ENCODE measurements around the gene RFX3. TPM values are rescaled to one million over a fixed set of nuclear protein-coding genes. Genes with fewer than 3 reads are reported as not detected.

The RFX3 gene
- total and polyA plus RNA-seq, 2 of the 13 experiments (the other 11 are each of a cell fraction or from before 2014, with no cell fraction given), result 2.7 to 5.3 TPM

DNA sequence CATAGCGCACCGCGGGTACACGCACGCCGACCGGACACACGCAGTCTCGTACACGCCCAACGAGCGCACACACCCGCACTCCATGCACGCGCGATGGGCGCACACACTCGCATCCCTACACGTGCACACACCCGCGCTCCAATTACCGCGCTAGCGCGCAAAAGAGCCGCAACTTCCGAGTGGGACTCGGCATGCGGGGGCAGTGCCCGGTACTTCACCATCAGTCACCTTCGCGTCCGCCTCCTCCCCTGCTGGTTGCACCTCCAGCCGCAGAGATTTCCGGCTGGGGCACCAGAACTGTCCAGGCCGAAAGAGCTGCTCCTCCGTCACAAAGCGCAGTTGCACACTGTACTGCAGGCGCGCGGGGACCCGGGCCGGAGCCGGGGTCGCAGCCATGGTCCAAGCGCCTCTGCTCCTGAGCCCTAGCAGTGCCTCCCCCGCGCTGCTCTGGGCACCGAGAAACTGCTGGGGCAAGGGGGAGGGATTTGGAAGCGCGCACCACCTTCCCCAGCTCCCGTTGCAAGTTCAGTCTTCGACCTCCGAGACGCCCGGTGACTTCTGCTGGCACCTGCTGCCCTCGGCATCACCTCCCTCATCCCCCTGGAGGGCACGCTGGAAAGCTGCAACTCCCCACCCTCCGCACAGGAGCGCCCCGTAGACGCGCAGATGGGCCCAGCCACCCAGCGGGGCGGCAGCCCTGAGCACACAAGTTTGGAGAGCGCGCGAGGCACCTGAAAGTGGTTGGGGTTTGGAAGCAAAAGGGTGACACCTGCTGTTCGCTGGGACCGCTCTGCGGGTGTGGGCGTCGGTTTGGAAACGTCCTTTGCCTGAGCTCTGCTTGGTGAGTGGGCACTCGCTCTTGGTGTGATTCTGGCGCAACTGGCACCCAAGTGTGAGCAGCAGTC is 344.5 kb downstream of the RFX3 start (continued):
- TF ChIP-seq, protein P1, sequence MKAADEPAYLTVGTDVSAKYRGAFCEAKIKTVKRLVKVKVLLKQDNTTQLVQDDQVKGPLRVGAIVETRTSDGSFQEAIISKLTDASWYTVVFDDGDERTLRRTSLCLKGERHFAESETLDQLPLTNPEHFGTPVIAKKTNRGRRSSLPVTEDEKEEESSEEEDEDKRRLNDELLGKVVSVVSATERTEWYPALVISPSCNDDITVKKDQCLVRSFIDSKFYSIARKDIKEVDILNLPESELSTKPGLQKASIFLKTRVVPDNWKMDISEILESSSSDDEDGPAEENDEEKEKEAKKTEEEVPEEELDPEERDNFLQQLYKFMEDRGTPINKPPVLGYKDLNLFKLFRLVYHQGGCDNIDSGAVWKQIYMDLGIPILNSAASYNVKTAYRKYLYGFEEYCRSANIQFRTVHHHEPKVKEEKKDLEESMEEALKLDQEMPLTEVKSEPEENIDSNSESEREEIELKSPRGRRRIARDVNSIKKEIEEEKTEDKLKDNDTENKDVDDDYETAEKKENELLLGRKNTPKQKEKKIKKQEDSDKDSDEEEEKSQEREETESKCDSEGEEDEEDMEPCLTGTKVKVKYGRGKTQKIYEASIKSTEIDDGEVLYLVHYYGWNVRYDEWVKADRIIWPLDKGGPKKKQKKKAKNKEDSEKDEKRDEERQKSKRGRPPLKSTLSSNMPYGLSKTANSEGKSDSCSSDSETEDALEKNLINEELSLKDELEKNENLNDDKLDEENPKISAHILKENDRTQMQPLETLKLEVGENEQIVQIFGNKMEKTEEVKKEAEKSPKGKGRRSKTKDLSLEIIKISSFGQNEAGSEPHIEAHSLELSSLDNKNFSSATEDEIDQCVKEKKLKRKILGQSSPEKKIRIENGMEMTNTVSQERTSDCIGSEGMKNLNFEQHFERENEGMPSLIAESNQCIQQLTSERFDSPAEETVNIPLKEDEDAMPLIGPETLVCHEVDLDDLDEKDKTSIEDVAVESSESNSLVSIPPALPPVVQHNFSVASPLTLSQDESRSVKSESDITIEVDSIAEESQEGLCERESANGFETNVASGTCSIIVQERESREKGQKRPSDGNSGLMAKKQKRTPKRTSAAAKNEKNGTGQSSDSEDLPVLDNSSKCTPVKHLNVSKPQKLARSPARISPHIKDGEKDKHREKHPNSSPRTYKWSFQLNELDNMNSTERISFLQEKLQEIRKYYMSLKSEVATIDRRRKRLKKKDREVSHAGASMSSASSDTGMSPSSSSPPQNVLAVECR (CRISPR knock-in tag; IDR thresholded peaks at IDR 0.05; ENCODE audit: borderline replicate concordance), result no peak; the same call in 1 of the 2 replicates
- TF ChIP-seq ZNF256 (CRISPR knock-in tag; conservative IDR thresholded peaks at IDR 0.05) (0 out of 2 replicates have a peak, but pooled peaks have one; percentile 36), ZNF749 (CRISPR knock-in tag; IDR thresholded peaks at IDR 0.05; ENCODE audit: borderline replicate concordance) (no peak), ZNF816 (CRISPR knock-in tag; IDR thresholded peaks at IDR 0.05; ENCODE audit: borderline replicate concordance) (no peak), GATA4 (IDR thresholded peaks at IDR 0.05; ENCODE audit: borderline replicate concordance, low read depth) (no peak), MYC (CRISPR knock-in tag; IDR thresholded peaks at IDR 0.05; ENCODE audit: borderline replicate concordance) (peak; percentile 47; the same call in 1 of the 2 replicates), MATR3 (CRISPR knock-in tag; IDR thresholded peaks at IDR 0.05) (no peak), ZNF850 (CRISPR knock-in tag; conservative IDR thresholded peaks at IDR 0.05) (no peak), KLF12 (CRISPR knock-in tag; IDR thresholded peaks at IDR 0.05; ENCODE audit: borderline replicate concordance) (peak; percentile 66; the same call in 1 of the 2 replicates), RFX1 (IDR thresholded peaks at IDR 0.05) (no peak), AHR (CRISPR knock-in tag; IDR thresholded peaks at IDR 0.05) (no peak), ZIK1 (CRISPR knock-in tag; IDR thresholded peaks at IDR 0.05; ENCODE audit: borderline replicate concordance, low read depth) (no peak; the same call in 1 of the 2 replicates), HMG20B (CRISPR knock-in tag; conservative IDR thresholded peaks at IDR 0.05) (no peak), KLF16 (CRISPR knock-in tag; IDR thresholded peaks at IDR 0.05) (no peak), ATF7-NPFF (CRISPR knock-in tag; IDR thresholded peaks at IDR 0.05; ENCODE audit: low read depth) (0 out of 2 replicates have a peak, but pooled peaks have one; percentile 38)
- TF ChIP-seq, protein P2, sequence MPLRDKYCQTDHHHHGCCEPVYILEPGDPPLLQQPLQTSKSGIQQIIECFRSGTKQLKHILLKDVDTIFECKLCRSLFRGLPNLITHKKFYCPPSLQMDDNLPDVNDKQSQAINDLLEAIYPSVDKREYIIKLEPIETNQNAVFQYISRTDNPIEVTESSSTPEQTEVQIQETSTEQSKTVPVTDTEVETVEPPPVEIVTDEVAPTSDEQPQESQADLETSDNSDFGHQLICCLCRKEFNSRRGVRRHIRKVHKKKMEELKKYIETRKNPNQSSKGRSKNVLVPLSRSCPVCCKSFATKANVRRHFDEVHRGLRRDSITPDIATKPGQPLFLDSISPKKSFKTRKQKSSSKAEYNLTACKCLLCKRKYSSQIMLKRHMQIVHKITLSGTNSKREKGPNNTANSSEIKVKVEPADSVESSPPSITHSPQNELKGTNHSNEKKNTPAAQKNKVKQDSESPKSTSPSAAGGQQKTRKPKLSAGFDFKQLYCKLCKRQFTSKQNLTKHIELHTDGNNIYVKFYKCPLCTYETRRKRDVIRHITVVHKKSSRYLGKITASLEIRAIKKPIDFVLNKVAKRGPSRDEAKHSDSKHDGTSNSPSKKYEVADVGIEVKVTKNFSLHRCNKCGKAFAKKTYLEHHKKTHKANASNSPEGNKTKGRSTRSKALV (CRISPR knock-in tag; IDR thresholded peaks at IDR 0.05), result peak; percentile 88
- TF ChIP-seq, protein P3, sequence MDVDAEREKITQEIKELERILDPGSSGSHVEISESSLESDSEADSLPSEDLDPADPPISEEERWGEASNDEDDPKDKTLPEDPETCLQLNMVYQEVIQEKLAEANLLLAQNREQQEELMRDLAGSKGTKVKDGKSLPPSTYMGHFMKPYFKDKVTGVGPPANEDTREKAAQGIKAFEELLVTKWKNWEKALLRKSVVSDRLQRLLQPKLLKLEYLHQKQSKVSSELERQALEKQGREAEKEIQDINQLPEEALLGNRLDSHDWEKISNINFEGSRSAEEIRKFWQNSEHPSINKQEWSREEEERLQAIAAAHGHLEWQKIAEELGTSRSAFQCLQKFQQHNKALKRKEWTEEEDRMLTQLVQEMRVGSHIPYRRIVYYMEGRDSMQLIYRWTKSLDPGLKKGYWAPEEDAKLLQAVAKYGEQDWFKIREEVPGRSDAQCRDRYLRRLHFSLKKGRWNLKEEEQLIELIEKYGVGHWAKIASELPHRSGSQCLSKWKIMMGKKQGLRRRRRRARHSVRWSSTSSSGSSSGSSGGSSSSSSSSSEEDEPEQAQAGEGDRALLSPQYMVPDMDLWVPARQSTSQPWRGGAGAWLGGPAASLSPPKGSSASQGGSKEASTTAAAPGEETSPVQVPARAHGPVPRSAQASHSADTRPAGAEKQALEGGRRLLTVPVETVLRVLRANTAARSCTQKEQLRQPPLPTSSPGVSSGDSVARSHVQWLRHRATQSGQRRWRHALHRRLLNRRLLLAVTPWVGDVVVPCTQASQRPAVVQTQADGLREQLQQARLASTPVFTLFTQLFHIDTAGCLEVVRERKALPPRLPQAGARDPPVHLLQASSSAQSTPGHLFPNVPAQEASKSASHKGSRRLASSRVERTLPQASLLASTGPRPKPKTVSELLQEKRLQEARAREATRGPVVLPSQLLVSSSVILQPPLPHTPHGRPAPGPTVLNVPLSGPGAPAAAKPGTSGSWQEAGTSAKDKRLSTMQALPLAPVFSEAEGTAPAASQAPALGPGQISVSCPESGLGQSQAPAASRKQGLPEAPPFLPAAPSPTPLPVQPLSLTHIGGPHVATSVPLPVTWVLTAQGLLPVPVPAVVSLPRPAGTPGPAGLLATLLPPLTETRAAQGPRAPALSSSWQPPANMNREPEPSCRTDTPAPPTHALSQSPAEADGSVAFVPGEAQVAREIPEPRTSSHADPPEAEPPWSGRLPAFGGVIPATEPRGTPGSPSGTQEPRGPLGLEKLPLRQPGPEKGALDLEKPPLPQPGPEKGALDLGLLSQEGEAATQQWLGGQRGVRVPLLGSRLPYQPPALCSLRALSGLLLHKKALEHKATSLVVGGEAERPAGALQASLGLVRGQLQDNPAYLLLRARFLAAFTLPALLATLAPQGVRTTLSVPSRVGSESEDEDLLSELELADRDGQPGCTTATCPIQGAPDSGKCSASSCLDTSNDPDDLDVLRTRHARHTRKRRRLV (CRISPR knock-in tag; IDR thresholded peaks at IDR 0.05), result no peak

All from HepG2 (cell line).